Fibroblast of the conjunctiva (primary cell): ENCODE data around the gene AKAP13.

Experiments used
- DNase-seq: peaks from one replicate; pipeline ENCODE4 v3.0.0-alpha.2; 2010; ENCODE audit warnings: low read depth

The AKAP13 gene

DNA sequence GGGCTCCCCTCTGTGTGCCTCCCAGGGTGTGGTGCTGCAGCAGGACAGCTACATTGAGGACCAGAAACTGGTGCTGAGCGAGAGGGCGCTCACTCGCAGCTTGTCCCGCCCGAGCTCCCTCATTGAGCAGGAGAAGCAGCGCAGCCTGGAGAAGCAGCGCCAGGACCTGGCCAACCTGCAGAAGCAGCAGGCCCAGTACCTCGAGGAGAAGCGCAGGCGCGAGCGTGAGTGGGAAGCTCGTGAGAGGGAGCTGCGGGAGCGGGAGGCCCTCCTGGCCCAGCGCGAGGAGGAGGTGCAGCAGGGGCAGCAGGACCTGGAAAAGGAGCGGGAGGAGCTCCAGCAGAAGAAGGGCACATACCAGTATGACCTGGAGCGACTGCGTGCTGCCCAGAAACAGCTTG, 360.6 kb downstream of the AKAP13 start:
- no peak for DNase-seq

- no peak for DNase-seq
Observed at GRCh38 chr15:85741662-85742061, 361.3 kb downstream of the AKAP13 start.

DNA sequence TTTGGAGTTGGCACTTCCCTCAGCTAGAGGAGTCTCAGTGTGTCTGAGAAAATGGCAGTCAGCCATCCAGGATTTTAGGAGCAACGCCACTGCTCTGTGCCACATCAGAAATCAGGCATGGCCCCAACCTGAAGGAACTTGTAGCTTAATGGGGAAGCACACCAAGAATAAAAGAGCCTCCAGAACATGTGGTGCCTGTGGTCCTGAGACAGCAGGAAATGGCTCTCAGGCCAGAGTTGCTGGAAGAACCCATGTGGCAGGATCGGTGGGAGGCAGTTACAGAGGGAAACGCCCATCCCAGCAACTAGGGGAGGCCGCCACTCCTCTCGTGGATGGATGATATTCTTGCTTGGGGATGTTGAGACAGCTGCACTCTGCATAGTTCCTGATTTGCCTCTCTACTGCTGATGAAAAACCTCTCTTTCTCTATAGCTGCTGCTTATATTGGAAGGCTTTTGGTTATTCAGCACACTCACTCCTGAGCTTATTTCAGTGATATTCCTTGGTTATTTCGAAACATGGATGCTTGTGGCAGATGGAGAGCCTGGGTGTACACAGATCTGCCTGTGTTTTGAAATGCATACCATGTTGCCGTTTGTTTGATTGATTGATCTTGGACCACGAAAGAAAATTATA, 361.9 kb downstream of the AKAP13 start:
- no peak for DNase-seq

- DNase-seq = no peak
Observed at GRCh38 chr15:85743392-85744055, 363.1 kb downstream of the AKAP13 start.

DNA sequence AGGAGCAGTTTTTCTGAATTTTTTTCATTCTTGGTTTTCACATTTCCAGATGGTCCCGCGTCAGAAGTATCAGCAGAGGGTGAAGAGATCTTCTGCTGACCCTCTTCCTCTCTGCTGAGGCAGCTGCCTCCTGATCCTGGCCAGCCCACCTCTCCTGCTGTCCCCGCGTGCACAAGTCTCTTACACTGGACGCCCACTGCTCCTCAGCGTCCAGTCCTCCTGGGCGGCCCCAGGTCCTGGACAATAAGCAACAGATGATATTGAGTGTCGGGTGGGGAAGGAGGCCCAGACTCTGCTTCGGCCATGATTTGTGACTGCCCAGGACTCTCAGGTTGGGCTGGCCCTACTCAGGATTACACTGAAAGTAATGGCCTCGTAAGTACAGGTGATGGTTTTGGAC, 364.2 kb downstream of the AKAP13 start:
- DNase-seq = no peak

DNA sequence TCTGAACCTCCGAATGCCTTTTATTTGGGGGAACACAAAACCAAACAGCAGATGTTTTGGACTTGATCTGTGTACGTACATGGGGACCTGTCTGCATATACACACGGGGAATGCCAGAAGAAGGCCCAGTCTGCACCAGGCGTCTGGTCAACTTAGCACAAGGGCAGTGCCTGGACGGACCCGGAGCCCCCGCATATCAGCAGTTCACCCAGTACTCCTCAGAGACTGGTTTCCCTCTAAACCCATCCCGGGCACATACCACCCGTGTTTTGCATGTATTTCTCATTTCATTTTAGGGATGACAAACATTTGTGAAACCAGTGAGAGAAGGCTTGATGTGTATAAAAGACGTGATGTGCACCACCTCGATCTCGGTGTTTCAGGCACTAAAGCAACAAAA, 364.6 kb downstream of the AKAP13 start:
- no peak for DNase-seq

DNA sequence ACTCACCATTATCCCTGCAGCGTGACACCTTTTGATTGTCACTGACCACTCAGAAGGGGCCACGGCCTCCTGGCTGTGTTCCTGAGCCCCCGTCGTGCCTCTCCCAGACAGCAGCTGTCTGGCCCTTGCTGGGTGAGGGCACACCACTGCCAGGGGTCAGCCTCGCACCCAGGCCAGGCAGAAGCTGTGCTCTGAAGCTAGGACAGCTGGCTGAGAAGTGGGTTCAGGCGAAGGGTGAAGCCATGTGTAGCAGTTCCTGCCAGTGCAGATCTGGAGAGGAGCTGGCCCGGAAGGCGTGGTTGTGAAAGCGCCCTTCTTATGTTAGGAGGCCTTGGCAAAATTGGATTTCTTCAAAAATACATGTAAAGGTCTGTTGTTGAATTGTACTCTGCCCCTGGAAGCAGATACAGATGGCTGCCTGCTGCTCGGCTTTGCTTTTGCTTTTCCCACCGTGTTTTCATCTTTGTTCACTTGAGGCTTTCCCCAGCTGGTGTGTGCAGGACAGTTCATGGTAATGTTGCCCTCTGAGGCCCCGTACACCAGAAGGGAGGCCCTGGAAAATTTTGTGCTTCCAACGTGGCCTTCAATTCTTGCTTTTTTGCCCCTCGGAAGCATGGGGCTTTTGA, 365.2 kb downstream of the AKAP13 start:
- DNase-seq = no peak

DNA sequence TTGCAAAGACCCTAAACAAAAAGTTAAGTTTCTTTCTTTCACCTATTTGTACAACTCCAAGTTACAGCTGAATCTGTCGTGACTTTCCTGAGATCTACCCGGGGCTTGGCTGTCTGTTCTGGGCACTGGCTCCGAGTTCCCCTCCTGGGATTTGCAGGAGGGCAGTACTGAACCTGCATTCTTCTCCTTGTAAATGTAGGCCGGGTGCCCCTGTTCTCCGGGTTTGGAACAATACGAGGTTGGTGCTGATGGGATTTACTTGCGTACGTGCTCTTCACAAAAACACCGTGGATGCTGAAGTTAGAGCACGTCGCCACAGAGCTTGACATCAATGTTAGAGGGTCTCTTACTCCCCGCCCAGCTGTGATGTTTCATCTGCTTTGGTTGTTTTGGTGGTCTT, 366.2 kb downstream of the AKAP13 start:
- DNase-seq = no peak

DNA sequence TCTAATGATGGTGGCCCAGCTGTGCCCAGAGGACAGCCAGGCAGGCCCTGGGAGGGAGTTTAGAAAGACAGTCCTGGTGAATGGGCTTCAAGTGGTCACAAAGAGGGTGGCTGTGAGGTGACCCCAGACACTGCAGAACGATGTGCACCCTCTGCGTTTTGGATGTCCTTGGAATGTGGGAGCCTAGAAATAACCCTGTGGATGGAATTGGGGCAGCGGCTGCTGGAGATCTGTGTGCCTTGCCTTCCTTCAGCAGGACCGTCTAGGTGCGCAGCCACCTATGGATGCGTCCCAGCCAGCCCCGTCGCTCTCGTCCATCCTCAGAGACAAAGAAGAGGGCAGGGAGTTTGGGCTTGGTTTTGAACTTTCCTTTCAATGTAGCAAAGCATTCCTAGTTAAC, 367.8 kb downstream of the AKAP13 start:
- DNase-seq = no peak

DNA sequence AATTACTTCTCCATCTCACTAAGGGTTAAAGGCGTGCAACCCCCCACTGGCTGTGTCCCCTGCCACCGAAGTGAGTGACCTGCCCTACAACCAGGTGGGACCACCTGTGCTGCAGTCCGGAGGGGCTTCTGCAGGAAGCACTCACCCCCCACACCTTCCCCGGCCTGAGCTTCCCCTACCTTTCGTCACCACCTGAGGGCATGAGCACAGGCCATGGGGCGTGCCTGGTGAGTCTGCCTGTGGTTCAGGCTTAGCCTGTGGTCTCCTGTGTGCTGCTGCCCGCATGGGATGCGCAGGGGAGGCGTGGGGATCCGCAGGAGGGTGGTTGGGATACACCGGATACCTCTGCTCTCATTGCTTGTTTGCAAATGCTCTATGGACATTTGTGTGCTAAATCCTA, 368.3 kb downstream of the AKAP13 start:
- DNase-seq = no peak

- no peak for DNase-seq
Observed at GRCh38 chr15:85749261-85750151, 369.1 kb downstream of the AKAP13 start.

DNA sequence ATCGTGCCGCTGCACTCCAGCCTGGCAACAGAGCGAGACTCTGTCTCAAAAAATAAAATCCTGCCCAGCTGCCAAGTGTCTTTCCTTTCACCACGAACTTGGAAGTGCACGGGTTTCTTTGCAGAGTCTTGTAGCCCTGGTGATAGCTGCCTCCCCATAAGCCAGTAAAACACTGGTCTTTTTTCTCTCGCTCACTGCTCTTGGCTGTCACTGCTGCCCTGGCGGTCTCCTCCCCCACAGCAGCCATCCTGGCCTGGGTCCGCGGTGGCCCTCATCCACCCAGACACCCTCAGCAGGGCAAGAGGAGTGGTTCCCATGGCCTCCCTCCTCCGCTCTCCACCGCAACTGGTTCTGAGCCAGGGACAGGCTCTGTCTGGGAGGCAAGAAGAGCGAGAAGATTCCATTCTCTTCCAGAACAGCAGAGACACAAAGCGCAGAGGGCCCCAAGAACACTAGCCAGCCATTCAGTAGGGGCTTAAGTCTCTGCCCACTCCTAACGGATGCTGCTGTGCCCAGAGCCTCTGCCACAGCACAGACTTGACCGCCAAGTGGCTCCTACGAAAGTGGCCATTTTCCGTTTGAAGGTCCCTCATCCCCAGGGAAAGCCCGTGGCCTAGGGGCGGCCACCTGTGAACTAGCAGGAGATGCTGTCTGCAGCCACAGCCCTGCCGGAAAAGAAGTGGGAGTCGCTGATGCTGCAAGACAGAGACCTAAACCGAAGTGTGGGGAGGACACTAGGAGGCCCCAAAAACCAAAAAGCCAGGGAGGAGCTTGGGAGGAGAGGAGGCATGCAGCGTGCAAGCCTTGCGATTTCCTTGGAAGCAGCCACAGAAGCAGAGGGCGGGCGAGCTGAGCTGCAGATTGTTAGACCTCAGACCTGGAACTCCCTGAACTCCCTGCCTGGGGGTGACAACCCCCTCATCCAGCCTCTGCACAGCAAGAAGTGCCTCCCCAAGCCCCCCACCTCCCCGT, 370.2 kb downstream of the AKAP13 start:
- DNase-seq = no peak

DNA sequence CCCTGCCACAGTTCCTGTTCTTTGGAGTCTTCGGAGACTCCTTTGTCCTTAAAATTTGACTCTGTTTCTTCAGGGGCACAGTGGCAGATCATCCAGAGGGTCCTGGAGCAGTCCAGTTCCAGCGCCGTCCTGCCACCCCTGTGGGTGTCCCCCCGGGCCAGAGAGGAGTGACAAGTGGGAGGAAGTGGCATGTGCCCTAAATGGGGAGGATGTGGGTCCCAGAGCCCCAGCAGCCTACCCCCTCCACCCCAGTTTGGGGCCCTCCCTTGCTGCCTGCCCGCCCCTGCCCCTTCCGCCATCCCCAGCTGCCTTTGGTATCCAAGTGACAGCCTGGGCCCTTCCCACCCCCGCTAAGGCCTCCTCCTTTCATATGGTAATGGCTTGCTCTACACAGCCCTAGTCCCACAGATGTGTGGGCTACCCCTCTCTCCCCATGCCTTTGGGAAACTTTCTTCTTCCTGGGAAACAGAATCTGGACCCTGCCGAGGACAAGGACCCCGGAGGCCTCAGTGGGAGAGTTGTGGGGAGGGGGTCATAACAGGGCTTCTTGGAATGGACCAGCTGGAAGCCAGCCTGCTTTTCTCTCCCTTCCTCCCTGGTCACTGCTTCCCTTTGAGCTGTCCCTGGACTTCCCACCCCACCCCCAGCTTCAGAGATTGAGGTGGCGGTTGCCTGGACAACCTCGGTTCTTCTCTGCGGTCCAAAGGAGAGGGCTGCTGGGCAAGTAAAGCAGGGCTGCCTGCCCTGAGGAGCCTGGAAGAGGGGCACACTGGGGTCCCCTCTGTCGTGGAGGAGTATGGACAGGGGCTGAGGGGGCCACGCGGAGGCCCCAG, 371.1 kb downstream of the AKAP13 start:
- no peak for DNase-seq

DNA sequence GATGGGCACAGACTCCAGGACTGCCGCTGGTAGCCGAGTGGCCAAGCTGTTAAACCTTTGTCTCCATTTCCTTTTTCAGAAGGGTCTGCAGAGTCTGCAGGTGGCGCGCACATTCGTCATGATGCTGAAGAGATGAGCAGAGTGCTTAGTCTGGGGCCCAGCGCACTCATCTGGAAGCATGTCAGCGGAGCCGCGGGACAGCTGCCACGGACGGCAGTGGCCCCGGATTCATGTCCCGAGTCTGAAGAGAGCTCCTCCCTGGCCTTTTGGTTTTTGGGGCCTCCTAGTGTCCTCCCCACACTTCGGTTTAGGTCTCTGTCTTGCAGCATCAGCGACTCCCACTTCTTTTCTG, 371.7 kb downstream of the AKAP13 start:
- DNase-seq = no peak

DNA sequence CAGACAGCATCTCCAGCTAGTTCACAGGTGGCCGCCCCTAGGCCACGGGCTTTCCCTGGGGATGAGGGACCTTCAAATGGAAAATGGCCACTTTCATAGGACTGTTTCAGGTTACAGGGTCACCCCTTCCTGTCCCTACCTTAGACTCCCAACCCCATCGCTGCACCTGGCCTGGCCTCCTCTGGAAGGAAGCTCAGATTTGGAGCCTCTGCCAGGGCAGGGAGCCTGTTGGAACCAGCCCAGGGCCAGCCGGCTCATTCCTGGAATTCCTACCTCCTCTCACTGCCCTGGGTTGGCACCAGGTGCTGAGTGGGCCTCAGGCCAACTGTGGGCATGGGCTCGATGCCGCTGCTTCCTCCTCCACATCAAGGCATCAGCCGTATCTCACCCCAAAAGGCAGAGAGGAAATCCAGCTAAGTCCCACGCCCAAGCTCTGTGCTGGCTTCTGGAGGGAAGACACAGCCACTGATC, 372.1 kb downstream of the AKAP13 start:
- DNase-seq = no peak

- DNase-seq = no peak
Observed at GRCh38 chr15:85753261-85753660, 372.9 kb downstream of the AKAP13 start.

GRCh38 chr15:85753791-85754452, 373.5 kb downstream of the AKAP13 start:
- no peak for DNase-seq

DNA sequence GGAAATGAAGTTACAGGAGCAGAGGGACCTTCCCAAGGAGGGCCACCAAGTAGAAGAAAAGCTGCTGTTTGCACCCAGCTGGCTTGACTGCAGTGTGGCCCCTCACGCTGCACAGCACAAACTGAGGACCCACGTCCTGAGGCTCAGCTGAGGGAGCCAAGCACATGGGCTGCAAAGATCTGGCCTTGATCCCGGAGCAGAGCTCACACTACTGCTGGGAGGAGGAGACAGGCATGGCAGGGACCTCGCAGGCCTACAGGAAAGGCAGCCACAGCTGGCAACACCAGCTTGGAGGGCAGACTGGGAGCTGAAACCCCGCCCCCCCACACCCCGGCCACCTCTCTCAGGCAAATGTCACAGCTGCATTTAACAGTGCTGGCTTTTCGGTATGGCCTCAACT, 374.6 kb downstream of the AKAP13 start:
- DNase-seq = no peak

DNA sequence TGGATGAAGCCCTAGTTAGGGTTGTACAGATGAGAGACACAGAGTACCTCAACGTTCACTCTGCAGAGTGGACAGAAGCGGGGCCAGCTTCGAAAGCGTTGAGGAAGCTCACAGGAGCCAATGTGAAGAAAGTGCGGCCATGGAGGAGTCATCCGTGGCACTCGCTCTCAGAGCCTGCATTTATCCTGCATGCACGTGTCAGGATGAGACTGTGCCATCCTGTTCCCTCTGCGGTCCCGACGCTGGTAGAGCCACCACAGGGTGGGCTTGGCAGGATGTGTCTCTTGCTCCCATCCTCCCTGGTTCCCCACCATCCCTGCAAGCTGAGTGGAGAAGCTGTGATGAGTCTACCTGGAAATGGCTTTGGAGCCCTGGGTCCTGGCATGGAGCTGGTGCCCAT, 375.1 kb downstream of the AKAP13 start:
- DNase-seq = no peak

GRCh38 chr15:85755942-85756341, 375.5 kb downstream of the AKAP13 start:
- no peak for DNase-seq
